Gastroesophageal sphincter (tissue), 4 donors: ENCODE data around the gene FAM240B. TPM values are rescaled to one million over a fixed set of nuclear protein-coding genes. Genes with fewer than 3 reads are reported as not detected.

Experiments
- ATAC-seq: fragments of 150-250 bp; one replicate; pipeline ENCODE4 v1.9.1; 2016; ENCODE audit warnings: mild to moderate bottlenecking, moderate library complexity
- H3K27ac ChIP-seq, 4 donors: fragments of 200-600 bp; sonication (generic) in 3 of 4; 1 replicate in 3 of 4; 2 replicates in 1 of 4; pipeline ENCODE4 v1.5.1; 2016 to 2019
- H3K27me3 ChIP-seq: fragments of 200-600 bp; sonication (generic); one replicate; pipeline ENCODE4 v1.5.1; 2019
- H3K36me3 ChIP-seq, 2 donors: fragments of 200-600 bp; sonication (generic); one replicate each; pipeline ENCODE4 v1.5.1; 2019; ENCODE audit warnings: control low read depth in 1 of 2
- H3K4me1 ChIP-seq, 3 donors: fragments of 200-600 bp; sonication (generic); 1 replicate in 2 of 3; 2 replicates in 1 of 3; pipeline ENCODE4 v1.5.1; 2016 to 2019; ENCODE audit warnings: control low read depth in 2 of 3
- H3K4me3 ChIP-seq, 2 donors: fragments of 200-600 bp; sonication (generic); one replicate each; pipeline ENCODE4 v1.5.1; 2019; ENCODE audit warnings: mild to moderate bottlenecking in 1 of 2, moderate library complexity in 1 of 2
- H3K9me3 ChIP-seq, 3 donors: fragments of 200-600 bp; sonication (generic); one replicate each; pipeline ENCODE4 v1.5.1; 2017 to 2019; ENCODE audit warnings: control low read depth in 2 of 3
- EP300 ChIP-seq: sonication (generic); formaldehyde crosslinking; IDR thresholded peaks from one replicate; pipeline ENCODE4 v1.6.1; 2017; ENCODE audit warnings: antibody characterized with exemption, mild to moderate bottlenecking
- POLR2A ChIP-seq, 2 donors: fragments of 450-650 bp; IDR thresholded peaks; one replicate each; pipeline ENCODE4 v1.6.1; 2017; ENCODE audit warnings: antibody characterized with exemption in 2 of 2, mild to moderate bottlenecking in 2 of 2, moderate library complexity in 1 of 2
- POLR2AphosphoS5 ChIP-seq: sonication (generic); formaldehyde crosslinking; IDR thresholded peaks from one replicate; pipeline ENCODE4 v1.6.1; 2017; ENCODE audit warnings: antibody characterized with exemption
- WGBS, 2 donors: methylation state at CpG; one replicate each; pipeline ENCODE4 v1.1.5; 2018; ENCODE audit warnings: low coverage in 1 of 2; 5-methylcytosine and 5-hydroxymethylcytosine counted together
- total RNA-seq, 4 donors: library from RNA; depleted of rRNA; stranded (reverse); fragments of >200 nt; gene quantifications; one replicate each; pipeline ENCODE4 v1.1.0, GENCODE V29; 2016
- TF ChIP-seq, protein P1 (sequence below), 4 experiments: fragments of 200-600 bp in 2 of 4; fragments of 450-650 bp in 2 of 4; sonication (generic) in 1 of 4; IDR thresholded peaks; one replicate each; pipeline ENCODE4 v1.5.1; 2017 to 2019; ENCODE audit warnings: antibody characterized with exemption in 4 of 4, mild to moderate bottlenecking in 2 of 4, moderate library complexity in 2 of 4

FAM240B gene
- total RNA-seq, 4 donors from 2014 or later = not detected

DNA sequence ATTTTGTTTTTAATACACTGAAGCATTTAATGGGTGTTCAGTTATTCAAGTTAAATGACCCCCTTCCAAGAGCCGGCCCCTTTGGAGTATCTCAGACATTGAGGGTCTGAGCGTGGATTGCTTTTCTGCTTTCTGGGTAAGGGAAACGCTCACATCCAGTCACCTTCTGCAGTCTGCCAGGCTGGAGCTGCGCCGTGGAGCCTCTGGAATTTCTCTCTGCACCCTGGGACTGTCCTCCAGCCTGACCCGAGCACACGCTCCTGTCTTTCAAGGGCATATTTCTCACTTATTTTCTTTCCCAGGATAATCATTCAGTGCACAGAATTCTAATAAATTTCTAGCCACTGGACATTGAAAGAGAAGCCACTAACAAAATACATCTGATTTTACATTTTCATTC is 13.4 kb downstream of the FAM240B start:
- 48 to 74% methylated on average over 2 to 6 of the region's 7 CpGs for WGBS, 2 donors
- no peak overlapping the region for H3K4me3 ChIP-seq
- H3K4me1 ChIP-seq = no peaks in the 10 kb centered on the region
- TF ChIP-seq, protein P1, sequence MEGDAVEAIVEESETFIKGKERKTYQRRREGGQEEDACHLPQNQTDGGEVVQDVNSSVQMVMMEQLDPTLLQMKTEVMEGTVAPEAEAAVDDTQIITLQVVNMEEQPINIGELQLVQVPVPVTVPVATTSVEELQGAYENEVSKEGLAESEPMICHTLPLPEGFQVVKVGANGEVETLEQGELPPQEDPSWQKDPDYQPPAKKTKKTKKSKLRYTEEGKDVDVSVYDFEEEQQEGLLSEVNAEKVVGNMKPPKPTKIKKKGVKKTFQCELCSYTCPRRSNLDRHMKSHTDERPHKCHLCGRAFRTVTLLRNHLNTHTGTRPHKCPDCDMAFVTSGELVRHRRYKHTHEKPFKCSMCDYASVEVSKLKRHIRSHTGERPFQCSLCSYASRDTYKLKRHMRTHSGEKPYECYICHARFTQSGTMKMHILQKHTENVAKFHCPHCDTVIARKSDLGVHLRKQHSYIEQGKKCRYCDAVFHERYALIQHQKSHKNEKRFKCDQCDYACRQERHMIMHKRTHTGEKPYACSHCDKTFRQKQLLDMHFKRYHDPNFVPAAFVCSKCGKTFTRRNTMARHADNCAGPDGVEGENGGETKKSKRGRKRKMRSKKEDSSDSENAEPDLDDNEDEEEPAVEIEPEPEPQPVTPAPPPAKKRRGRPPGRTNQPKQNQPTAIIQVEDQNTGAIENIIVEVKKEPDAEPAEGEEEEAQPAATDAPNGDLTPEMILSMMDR (IDR thresholded peaks at IDR 0.05) = no peak
- TF ChIP-seq POLR2A (IDR thresholded peaks at IDR 0.05) = no peak
- TF ChIP-seq EP300 = no peak
- TF ChIP-seq POLR2AphosphoS5 = no peak
- H3K27ac ChIP-seq = no peak overlapping the region
- peaks cover 7% of the 10 kb centered on the region for H3K27me3 ChIP-seq
- no peak for ATAC-seq
- no peaks in the 10 kb centered on the region for H3K9me3 ChIP-seq
- no peaks in the 10 kb centered on the region for H3K36me3 ChIP-seq

DNA sequence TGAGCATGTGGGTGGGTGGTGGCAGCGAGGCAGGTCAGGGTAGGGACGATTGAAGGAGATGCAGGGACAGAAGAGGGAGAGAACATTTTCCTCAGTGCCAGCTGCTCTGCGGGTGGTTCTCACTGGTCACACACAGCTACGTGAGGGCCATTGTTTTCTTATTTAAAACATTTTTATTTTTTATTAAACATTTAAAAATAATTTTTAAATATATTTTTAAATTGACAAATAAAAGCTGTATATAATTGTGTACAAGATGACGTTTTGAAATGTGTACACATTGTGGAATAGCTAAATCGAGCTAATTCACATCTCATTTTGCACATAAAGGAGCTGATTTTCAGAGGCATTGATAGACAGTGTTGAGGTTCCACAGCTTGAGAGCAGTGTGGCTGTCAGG is 14.0 kb downstream of the FAM240B start:
- no peaks in the 10 kb centered on the region for H3K9me3 ChIP-seq
- H3K36me3 ChIP-seq = no peaks in the 10 kb centered on the region
- H3K27ac ChIP-seq = no peak overlapping the region
- TF ChIP-seq EP300 (no peak), POLR2AphosphoS5 (no peak), POLR2A (IDR thresholded peaks at IDR 0.05) (no peak)
- TF ChIP-seq, protein P1 (IDR thresholded peaks at IDR 0.05) = no peak
- 84 to 90% methylated on average over 6 of the region's 6 CpGs for WGBS, 2 donors
- no peak for ATAC-seq
- H3K4me3 ChIP-seq = no peak overlapping the region
- no peaks in the 10 kb centered on the region for H3K4me1 ChIP-seq
- peaks cover 7% of the 10 kb centered on the region for H3K27me3 ChIP-seq

DNA sequence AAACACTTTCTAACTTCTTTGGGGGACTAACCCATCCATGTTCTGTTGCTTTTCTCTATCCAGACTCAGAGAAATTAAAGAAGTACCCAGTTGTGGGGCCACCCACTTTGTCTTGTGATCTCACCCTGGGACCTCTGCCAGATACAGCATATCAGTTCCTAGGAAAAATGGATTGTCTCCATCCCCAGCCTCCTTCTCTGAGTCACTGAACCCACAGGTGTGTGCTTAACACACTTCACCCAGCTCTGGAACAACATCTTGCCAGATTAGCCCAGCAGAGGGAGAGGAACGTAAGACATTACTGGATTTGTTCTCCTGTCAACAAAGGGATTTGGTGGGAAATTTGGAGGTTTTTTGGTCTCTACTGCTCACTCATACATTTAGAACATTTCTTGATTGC is 19.2 kb downstream of the FAM240B start:
- no peaks in the 10 kb centered on the region for H3K9me3 ChIP-seq
- H3K27ac ChIP-seq = no peak overlapping the region
- TF ChIP-seq POLR2A (IDR thresholded peaks at IDR 0.05) (no peak), POLR2AphosphoS5 (no peak), EP300 (no peak)
- TF ChIP-seq, protein P1 (IDR thresholded peaks at IDR 0.05) = no peak
- no peak for ATAC-seq
- no peaks in the 10 kb centered on the region for H3K4me1 ChIP-seq
- peaks cover 7% of the 10 kb centered on the region for H3K27me3 ChIP-seq
- H3K36me3 ChIP-seq = no peaks in the 10 kb centered on the region
- WGBS, 2 donors = 29% methylated on average over 1 of the region's 1 CpG; no CpG with 5 or more reads in 1 of the 2 donors
- no peak overlapping the region for H3K4me3 ChIP-seq

DNA sequence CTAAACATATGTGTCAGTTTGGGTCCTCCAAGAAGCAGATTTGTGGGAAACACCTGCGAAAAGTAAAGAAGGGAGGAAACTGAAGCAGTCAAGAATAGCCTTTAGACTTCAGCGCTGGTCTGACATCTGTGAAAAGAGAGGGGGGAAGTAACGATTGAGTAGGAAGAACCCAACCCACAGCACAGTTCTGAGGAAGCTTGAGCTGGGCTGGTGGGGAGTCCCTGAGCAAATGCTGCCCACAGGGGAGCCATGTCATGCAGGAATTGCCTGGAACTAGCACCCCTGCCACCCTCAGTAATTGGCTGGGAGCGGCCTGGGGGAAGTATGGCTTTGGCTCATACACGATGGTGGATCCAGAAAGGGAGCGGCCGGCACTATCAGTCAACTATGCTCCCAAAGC is 20.6 kb downstream of the FAM240B start:
- Histone ChIP-seq H3K9me3 (no peaks in the 10 kb centered on the region), H3K27ac (no peak overlapping the region), H3K4me3 (no peak overlapping the region), H3K27me3 (no peaks in the 10 kb centered on the region), H3K36me3 (no peaks in the 10 kb centered on the region), H3K4me1 (no peaks in the 10 kb centered on the region)
- TF ChIP-seq POLR2AphosphoS5 = no peak
- no peak for TF ChIP-seq EP300
- TF ChIP-seq, protein P1 (IDR thresholded peaks at IDR 0.05) = no peak
- no peak for TF ChIP-seq POLR2A (IDR thresholded peaks at IDR 0.05)
- WGBS, 2 donors = 67 to 90% methylated on average over 2 to 7 of the region's 7 CpGs
- no peak for ATAC-seq

DNA sequence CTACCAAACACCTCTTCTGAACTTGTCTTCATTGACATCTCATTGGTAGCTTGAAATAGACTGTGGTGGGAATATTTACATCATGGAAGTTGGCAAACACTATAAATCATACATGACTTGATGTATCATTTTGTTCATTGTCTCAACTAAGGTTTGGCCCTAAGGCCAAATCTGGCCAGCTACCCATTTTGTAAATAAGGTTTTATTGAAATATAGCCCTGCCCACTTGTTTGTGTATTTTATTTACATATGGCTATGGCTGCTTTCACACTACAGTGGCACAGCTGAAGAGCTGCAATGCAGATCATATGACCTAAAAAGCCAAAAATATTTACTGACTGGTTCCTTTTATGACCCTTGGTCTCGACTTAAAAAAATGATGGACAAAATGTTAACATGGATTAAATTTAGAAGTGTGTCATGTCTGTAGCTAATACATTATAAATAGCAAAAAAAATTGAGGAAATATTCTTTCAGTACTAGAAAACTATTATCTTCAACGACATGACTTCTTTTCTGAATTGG is 22.1 kb downstream of the FAM240B start:
- no peak overlapping the region for H3K4me3 ChIP-seq
- no peak for ATAC-seq
- WGBS, 2 donors = 49 to 58% methylated on average over 2 of the region's 2 CpGs
- H3K9me3 ChIP-seq = no peaks in the 10 kb centered on the region
- H3K27me3 ChIP-seq = no peaks in the 10 kb centered on the region
- no peaks in the 10 kb centered on the region for H3K36me3 ChIP-seq
- no peaks in the 10 kb centered on the region for H3K4me1 ChIP-seq
- no peak overlapping the region for H3K27ac ChIP-seq
- TF ChIP-seq POLR2A (IDR thresholded peaks at IDR 0.05) (no peak), EP300 (no peak), POLR2AphosphoS5 (no peak)
- TF ChIP-seq, protein P1 (IDR thresholded peaks at IDR 0.05) = no peak
